CD4-positive, alpha-beta T cell (primary cell): Measurements from ENCODE around the gene PARD6B. TPM values are rescaled to one million over a fixed set of nuclear protein-coding genes. Genes with fewer than 3 reads are reported as not detected.

Experiments
- ATAC-seq: fragments of 200-7000 bp; cut with Tn5 transposase; one replicate; pipeline ENCODE4 v1.10.0; 2022; ENCODE audit warnings: mild to moderate bottlenecking; ENCODE audit not compliant: poor library complexity
- CTCF ChIA-PET: fragments of 350-600 bp; sonication (Branson Sonifier 250); formaldehyde crosslinking; loops from one replicate; lab custom pipeline; 2021; ENCODE audit warnings: antibody characterized with exemption, inconsistent platforms; lab: Charles Lee
- POLR2A ChIA-PET: fragments of 350-600 bp; sonication (Branson Sonifier 250); formaldehyde crosslinking; loops from one replicate; lab custom pipeline; 2021; ENCODE audit warnings: antibody characterized with exemption, inconsistent platforms; lab: Charles Lee
- DNase-seq, 14 experiments: peaks; one replicate each; pipeline ENCODE4 v3.0.0-alpha.2; 2013 to 2020; ENCODE audit warnings: mixed read lengths in 2 of 14
- H3K27ac ChIP-seq, 2 donors: one replicate each; pipeline versions ENCODE4 v1.5.1 to v1.7.0; 2013; ENCODE audit warnings: low read length in 2 of 2, low read depth in 1 of 2, mild to moderate bottlenecking in 1 of 2
- H3K27me3 ChIP-seq, 2 experiments: 1 replicate in 1 of 2; 2 replicates in 1 of 2; pipeline versions ENCODE4 v1.6.1 to v1.7.0; 2013; ENCODE audit warnings: low read length in 2 of 2, control low read depth in 1 of 2, mild to moderate bottlenecking in 1 of 2, moderate library complexity in 1 of 2; ENCODE audit not compliant: insufficient read depth in 2 of 2, control insufficient read depth in 1 of 2
- H3K36me3 ChIP-seq: one replicate; pipeline ENCODE4 v1.6.1; 2013; ENCODE audit warnings: low read length, control low read depth; ENCODE audit not compliant: insufficient read depth
- H3K4me1 ChIP-seq: one replicate; pipeline ENCODE4 v1.6.1; 2013; ENCODE audit warnings: low read length, control low read depth; ENCODE audit not compliant: insufficient read depth
- H3K4me3 ChIP-seq: one replicate; pipeline ENCODE4 v1.5.1; 2013; ENCODE audit warnings: mild to moderate bottlenecking, low read length, moderate library complexity
- H3K9me3 ChIP-seq, 2 experiments: 1 replicate in 1 of 2; 2 replicates in 1 of 2; pipeline versions ENCODE4 v1.6.1 to v1.7.0; 2013; ENCODE audit warnings: low read length in 2 of 2, mild to moderate bottlenecking in 2 of 2, control low read depth in 1 of 2, moderate library complexity in 1 of 2; ENCODE audit not compliant: control insufficient read depth in 1 of 2, insufficient read depth in 1 of 2
- H3K27ac Mint-ChIP-seq: one replicate; pipeline ENCODE4 v1.8.0; 2020; ENCODE audit warnings: mixed read lengths
- H3K27me3 Mint-ChIP-seq: one replicate; pipeline ENCODE4 v1.8.0; 2021; ENCODE audit warnings: mixed read lengths
- H3K36me3 Mint-ChIP-seq: one replicate; pipeline ENCODE4 v1.8.0; 2021; ENCODE audit warnings: low read depth, mixed read lengths
- H3K4me1 Mint-ChIP-seq: one replicate; pipeline ENCODE4 v1.8.0; 2021; ENCODE audit warnings: low read depth, mixed read lengths
- H3K4me3 Mint-ChIP-seq: one replicate; pipeline ENCODE4 v1.8.0; 2020; ENCODE audit warnings: mild to moderate bottlenecking, mixed read lengths
- H3K9me3 Mint-ChIP-seq: one replicate; pipeline ENCODE4 v1.8.0; 2020; ENCODE audit warnings: mixed read lengths
- CTCF ChIP-seq: fragments of 200-600 bp; IDR thresholded peaks from one replicate; pipeline ENCODE4 v1.8.0; 2022; ENCODE audit warnings: antibody characterized with exemption, mild to moderate bottlenecking
- intact Hi-C, 2 experiments: fragments of 100-400 bp; cut with DNase I in 1 of 2; cut with micrococcal nuclease in 1 of 2; formaldehyde crosslinking; loops; one replicate each; pipeline versions ENCODE4 v1.15.1 to v1.9.0; 2023 to 2025; cut with DNase I, micrococcal nuclease
- total RNA-seq, 174 experiments: library from RNA in 2 of 174; stranded (reverse) in 2 of 174; gene quantifications; one replicate each; pipeline ENCODE4 v1.2.3 and lab custom pipeline; 2021 to 2026

The PARD6B gene
- total RNA-seq, 2 experiments from 2014 or later, result 5.6 to 8.2 TPM

- DNase-seq (no peak), ATAC-seq (no peak)
- CTCF ChIA-PET, result no interaction called here
- H3K4me3 ChIP-seq, result no peak overlapping the region
- no peaks in the 10 kb centered on the region for H3K9me3 ChIP-seq
- Mint-ChIP-seq H3K36me3 (no peaks in the 10 kb centered on the region), H3K27ac (no peak overlapping the region), H3K4me1 (no peaks in the 10 kb centered on the region), H3K9me3 (no peaks in the 10 kb centered on the region), H3K27me3 (peaks cover 9% of the 10 kb centered on the region), H3K4me3 (no peak overlapping the region)
- no peak for TF ChIP-seq CTCF
- H3K36me3 ChIP-seq, result no peaks in the 10 kb centered on the region
- H3K4me1 ChIP-seq, result no peaks in the 10 kb centered on the region
- POLR2A ChIA-PET, result no interaction called here
- no peak overlapping the region for H3K27ac ChIP-seq
- intact Hi-C loops, result no loop called here
- H3K27me3 ChIP-seq, result no peaks in the 10 kb centered on the region
Observed at GRCh38 chr20:50704514-50704913, 26.9 kb upstream of the PARD6B start.

GRCh38 chr20:50704971-50705370 is 26.4 kb upstream of the PARD6B start:
- no peaks in the 10 kb centered on the region for H3K36me3 ChIP-seq
- intact Hi-C loops, result no loop called here
- H3K4me1 Mint-ChIP-seq, result no peaks in the 10 kb centered on the region
- DNase-seq, result no peak
- CTCF ChIA-PET, result no interaction called here
- H3K4me3 Mint-ChIP-seq, result no peak overlapping the region
- H3K27me3 ChIP-seq, result no peaks in the 10 kb centered on the region
- no peak for ATAC-seq
- TF ChIP-seq CTCF, result no peak
- H3K4me3 ChIP-seq, result no peak overlapping the region
- H3K27ac Mint-ChIP-seq, result no peak overlapping the region
- H3K27ac ChIP-seq, result no peak overlapping the region
- H3K9me3 ChIP-seq, result no peaks in the 10 kb centered on the region
- no peaks in the 10 kb centered on the region for H3K9me3 Mint-ChIP-seq
- H3K27me3 Mint-ChIP-seq, result peaks cover 9% of the 10 kb centered on the region
- POLR2A ChIA-PET, result no interaction called here
- H3K4me1 ChIP-seq, result no peaks in the 10 kb centered on the region
- no peaks in the 10 kb centered on the region for H3K36me3 Mint-ChIP-seq

DNA sequence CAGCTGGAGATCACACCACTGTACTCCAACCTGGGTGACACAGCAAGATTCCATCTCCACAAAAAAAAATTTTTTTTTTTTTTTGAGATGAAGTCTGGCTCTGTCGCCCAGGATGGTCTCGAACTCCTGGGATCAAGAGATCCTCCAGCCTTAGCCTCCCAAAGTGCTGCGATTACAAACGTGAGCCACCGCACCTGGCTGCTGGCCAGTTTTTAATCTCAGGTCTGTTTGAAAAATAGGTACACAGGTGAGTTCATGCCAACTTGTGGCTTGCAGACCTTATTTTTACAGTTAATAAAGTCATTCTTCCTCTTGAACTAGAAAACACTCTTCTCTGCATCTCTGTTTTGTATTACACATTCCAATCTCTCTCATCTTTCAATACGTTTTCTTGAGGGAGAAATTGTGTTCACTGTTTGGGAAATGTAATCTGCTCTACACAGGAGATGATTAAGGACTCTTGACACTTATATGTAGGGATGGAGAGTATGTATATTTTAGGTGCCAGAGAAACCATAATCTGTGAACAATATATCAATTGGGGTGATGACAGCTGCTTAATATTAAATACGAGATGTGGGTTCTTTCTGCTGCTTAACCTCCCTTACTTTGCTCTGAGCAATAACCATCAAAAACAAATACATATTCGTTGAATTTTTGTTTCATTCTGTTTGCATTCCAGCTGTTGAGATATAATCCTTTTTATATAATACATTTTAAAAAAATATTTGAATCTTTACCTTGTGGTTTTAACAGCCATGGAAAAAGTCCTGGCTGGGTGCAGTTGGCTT is 22.3 kb upstream of the PARD6B start:
- H3K27me3 Mint-ChIP-seq, result peaks cover 29% of the 10 kb centered on the region
- H3K4me3 Mint-ChIP-seq, result no peak overlapping the region
- intact Hi-C loops, result no loop called here
- H3K27ac Mint-ChIP-seq, result no peak overlapping the region
- ATAC-seq (no peak), DNase-seq (no peak)
- no peaks in the 10 kb centered on the region for H3K36me3 Mint-ChIP-seq
- Histone ChIP-seq H3K27ac (no peak overlapping the region), H3K27me3 (peaks cover 0 to 7% of the 10 kb centered on the region in 2 experiments), H3K36me3 (no peaks in the 10 kb centered on the region), H3K9me3 (no peaks in the 10 kb centered on the region), H3K4me3 (no peak overlapping the region), H3K4me1 (no peaks in the 10 kb centered on the region)
- TF ChIP-seq CTCF, result no peak
- no peaks in the 10 kb centered on the region for H3K4me1 Mint-ChIP-seq
- no peaks in the 10 kb centered on the region for H3K9me3 Mint-ChIP-seq
- ChIA-PET POLR2A (no interaction called here), CTCF (no interaction called here)
